HG03097 (cell line): ENCODE measurements around the gene PDZK1.
"Not testable (repeated sequence)": the region's sequence is repeated elsewhere in the genome, so short reads cannot be mapped to it uniquely, and the experiment has no call there.

Experiments used
- ATAC-seq: cut with Tn5 transposase; IDR thresholded peaks from one replicate; pipeline ENCODE4 v1.9.1; 2021; ENCODE audit not compliant: unreplicated experiment, low FRiP score

PDZK1 gene

DNA sequence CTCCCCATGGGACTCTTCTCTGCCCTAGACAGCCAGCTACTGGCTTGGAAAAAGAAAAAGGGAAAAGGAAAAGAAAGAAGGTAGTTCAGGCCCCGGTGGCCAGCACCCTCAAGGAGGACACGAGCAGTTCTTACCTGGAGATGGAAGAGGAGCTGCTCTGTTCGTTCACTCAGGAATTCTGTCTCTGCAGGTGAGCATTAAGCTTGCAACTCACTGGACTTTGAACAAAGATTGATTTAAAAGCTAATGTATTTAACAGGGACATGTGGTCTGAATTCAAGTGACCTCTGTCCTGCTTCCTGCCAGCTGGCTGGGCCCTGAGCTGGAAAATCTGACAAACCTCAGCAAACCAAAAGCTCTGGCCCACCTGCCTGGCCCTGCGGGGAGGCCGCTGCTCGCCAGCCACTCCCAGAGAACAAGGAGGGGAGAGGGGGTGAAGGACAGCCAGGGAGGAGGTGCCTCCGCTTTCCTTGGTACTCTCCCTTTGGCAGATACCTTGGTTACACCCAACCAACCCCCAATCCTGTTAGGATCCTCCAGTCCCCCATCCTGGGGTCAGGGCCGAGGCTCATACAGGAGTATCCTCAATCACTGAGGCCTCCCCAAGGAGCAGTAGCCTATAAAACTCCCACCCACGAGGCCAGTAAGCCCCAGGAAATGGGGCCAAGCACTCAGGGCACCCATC lies at the start of gene PDZK1:
Gene PDZK1 (minus strand): TSS at position 186 of the 685 bp plus-strand sequence. CDS start 19,347 bp downstream, outside the sequence.
- ATAC-seq: no peak

DNA sequence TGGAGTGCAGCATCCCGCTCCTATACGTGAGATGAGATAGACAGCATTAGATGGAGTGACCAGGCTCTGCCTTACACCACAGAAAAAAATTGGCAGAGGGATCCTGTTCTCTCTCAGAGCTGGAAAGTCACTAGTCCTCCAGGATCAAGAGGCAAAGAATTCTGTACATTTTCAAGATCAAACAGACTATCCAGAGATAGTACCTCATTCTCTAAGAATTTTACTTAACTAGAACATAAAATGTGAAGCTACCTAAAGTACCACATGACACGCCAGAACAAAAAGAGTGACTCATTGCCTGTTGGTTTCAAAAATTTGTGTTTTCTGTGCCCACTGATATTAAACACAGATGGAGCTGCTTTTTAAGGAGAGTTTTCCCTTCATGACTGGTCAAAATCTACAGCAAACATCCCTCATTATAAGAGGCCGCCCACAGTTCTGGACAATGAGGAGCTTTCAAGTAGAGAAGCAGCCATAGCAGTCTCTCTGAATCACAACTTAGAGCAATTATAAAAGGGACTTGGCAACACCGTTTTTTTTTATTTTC lies 44.4 kb upstream of the PDZK1 start:
- ATAC-seq: no peak

DNA sequence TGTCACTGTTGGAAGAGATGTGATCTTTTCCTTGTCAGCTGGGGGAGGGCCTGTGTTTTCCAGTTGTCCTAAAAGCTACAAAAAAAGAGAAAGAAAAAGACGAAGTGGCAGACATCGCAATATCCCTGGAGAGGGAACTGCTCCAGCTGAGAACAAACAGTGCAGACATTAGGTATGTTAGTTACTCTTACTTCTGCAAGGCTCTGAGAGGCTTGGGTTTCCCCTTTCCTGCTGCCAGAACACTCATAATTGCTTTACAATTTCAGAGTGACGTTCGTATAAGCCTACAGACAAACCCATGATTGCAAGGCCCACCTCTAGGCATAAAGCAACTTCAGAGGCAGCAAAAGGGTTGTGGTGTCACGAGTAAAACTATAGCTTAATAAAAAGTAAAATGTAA lies 43.3 kb upstream of the PDZK1 start:
- ATAC-seq: no peak

DNA sequence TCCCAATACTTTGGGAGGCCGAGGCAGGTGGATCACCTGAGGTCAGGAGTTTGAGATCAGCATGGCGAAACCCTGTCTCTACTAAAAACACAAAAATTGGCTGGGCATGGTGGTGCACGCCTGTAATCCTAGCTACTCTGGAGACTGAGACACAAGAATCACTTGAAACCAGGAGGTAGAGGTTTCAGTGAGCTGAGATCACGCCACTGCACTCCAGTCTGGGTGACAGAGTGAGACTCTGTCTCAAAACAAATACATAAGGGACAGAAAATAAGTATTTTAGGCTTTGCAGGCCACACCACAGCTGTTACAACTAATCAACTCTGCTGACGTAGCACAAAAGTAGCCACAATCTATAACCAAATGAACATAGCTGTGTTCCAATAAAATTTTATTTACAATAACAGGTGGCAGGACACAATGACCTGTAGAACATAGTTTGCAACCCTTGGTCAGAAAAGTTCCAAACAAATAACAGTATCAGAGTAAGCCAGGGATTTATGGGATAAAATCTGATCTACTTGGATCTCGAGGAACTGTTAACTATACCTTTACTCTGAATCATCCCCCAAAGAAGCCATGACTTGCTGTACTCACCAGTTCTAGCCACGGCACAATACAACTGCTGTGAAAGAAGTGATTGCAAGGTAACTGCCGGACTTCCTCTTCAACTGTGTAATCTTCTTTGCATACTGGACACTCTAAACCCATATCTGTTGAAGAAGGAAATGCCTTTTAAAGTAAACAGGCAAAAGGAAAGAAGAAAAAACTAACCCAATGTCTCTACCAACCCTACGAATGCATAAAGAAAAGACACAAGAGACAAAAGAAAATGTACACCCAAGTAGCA lies 40.5 kb upstream of the PDZK1 start:
- no peak for ATAC-seq

DNA sequence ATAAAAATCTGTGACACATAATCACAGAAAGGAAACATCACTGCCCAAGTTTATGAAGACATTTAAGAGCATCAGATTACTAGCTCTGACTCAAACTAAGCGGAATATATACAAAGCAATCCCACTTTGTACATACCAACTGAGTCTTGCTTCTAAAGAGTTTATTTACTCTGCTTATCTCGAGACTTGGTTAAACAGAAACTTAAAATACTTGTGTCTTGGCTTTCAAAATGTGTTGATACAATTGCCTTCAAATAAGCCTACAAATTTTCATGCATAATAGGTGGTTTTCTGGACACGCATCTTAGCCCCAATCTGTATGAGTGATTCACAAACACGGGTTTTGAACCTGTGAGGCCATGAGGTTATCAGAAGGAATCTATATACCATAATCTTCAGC lies 33.1 kb upstream of the PDZK1 start:
- ATAC-seq: no peak

DNA sequence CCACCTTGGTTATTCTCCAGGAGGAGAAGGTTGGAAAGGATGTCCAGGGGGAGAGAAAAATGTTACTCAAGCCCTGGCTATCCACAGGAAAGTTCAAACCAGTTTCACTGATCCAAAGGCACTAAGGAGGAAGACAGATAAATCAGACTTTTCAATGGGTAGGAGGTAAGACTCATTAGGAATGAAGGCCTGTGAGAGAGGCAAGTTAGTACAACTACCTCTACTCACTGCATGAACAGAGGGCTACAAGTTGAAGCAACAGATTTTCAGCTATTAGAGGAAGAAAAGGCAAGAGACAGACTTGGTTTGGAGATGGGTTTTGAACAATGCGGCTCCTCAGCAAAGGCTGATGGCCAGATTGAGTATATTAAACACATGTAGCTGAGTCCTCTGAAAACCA lies 29.0 kb upstream of the PDZK1 start:
- no peak for ATAC-seq

DNA sequence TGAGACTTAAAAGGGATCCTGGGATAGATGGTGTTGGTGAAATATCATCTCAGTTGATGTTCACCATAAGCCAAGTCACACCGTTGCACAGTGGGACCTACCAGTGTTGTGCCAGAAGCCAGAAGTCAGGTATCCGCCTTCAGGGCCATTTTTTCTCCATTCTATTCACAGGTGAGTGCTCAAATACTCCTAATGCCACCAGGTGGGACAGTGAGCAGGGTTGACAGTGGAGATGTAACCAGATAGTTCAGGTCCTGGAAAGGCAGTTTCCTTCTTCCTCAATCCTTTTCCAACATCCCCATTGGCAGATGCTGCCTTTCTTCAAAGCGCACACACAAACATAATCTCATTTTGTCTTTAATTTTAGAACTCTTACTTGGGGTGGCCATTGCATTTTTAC lies 23.7 kb upstream of the PDZK1 start:
- ATAC-seq: no peak

DNA sequence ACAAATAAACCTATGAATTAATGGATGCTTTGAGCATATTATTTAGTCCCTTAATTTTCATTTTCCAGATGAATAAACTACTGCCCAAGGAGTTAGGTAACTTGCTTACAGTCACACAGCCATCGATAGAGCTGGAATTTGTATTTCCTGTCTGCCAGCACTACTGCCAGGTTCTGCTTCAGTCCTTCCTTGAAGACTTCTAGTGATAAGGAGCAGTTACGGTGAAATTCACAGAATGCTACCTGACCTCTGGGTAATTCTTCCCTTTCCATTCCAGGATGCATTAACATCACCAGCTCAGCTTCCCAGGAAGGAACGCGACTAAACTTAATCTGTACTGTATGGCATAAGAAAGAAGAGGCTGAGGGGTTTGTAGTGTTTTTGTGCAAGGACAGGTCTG lies 23.3 kb upstream of the PDZK1 start:
- ATAC-seq: no peak

DNA sequence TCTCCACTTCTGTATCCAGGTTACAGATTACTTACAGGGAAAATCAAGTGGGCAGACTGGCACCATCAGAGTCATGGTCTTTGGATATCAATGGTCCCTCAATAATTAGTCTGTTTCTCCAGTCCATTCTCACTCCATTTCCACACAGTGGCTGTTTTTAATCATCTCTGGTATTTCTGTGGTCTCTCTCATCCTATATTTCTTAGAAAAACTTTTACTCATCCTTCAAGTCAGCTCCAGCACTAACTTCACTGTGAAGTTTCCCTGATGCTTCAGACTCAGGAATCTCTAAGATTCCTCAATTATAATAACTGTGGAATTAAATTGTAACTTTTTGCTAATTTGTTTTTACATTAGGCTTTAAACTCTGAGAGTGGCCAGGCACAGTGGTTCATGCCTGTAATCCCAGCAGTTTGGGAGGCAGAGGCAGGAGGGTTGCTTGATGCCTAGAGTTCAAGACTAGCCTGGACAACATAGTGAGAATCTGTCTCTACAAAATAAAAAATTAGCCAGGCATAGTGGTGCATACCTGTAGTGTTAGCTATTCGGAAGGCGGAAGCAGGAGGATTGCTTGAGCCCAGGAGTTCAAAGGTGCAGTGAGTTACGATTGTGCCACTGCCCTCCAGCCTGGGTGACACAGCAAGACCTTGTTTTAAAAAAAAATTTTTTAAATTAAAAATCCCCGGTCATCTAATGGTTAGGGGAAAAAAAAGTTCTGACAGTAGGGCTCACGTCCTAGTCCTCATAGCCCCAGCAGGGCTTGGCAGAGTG lies 22.7 kb upstream of the PDZK1 start:
- ATAC-seq: no peak

DNA sequence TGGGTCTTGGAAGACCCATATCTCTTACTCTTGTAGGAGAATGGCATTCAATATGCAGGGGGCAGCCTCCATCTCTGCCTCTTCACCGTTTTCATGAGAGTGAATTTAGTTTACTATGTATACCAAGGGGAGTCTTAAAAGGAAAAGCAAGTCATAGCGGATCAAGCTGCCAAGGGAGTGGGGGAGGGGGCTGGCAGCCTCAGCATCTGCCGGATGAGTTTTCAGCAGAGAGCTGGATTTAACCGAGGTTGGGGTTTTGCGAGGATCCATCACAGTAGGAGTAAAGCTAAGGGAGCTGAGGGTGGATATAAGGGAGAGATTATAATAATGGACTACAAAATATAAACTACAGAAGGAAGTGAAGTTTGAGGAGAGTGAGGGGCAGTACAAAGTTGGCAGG lies 22.0 kb upstream of the PDZK1 start:
- ATAC-seq: no peak

DNA sequence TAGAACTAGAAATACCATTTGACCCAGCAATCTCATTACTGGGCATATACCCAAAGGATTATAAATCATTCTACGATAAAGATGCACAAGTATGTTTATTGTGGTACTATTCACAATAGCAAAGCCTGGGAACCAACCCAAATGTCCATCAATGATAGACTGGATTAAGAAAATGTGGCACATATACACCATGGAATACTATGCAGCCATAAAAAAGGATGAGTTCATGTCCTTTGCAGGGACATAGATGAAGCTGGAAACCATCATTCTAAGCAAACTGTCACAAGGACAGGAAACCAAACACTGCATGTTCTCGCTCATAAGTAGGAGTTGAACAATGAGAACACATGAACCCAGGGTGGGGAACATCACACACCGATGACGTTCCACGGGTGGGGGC lies 19.0 kb upstream of the PDZK1 start:
- not testable (repeated sequence) for ATAC-seq

DNA sequence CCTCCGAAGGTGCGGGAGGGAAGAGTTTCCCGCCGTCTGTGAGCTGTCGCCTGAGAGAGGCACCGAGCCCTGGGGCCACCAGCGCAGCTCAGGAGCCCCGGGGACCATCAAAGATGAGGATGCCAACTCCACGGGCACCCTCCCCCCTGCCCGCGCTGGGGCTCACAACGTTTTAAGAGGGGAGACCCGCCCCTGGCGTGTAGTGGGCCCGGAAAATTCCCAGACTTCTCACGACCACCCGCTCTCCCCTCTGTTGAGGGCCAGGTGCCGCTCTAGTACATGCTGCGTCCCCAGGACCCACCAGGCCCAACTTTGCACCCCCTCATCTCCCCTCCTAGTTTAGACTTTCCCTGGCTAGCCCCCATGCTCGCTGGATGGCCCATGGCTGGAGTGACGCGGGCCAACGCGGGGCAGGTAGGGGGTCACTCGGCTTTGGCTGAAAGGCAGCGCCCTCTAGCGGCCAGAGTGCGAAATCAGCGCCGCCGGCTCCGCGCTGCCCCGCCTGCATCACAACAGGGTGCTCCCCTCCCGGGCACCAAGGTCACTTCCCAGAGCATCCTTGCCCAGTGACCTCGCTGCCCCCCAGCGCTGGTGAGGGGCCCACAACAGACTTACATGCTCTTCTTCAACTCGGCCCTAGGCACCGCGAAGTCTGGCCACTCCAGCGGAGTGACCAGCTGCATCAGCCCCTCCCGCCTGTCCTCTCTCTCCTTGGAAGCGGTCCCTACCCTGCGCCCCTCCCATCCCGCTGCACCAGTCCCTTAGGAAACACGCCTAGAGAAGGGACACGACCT lies 13.9 kb upstream of the PDZK1 start:
- ATAC-seq: no peak

DNA sequence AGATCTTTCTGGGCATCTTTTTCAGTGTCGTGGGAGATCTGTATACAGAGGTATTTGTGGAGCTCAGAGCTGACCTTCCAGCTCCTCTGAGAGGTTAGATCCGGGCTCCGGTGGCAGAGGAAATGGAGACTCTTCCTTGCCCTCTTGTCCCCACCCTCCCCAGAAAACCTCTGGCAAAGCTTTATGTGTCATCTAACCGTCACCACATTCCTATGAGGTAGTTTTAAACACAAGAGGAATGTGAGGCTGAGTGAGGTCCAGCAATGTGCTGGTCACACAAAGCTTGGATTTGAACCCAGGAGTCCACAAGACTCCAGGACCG lies 13.3 kb upstream of the PDZK1 start:
- ATAC-seq: no peak

DNA sequence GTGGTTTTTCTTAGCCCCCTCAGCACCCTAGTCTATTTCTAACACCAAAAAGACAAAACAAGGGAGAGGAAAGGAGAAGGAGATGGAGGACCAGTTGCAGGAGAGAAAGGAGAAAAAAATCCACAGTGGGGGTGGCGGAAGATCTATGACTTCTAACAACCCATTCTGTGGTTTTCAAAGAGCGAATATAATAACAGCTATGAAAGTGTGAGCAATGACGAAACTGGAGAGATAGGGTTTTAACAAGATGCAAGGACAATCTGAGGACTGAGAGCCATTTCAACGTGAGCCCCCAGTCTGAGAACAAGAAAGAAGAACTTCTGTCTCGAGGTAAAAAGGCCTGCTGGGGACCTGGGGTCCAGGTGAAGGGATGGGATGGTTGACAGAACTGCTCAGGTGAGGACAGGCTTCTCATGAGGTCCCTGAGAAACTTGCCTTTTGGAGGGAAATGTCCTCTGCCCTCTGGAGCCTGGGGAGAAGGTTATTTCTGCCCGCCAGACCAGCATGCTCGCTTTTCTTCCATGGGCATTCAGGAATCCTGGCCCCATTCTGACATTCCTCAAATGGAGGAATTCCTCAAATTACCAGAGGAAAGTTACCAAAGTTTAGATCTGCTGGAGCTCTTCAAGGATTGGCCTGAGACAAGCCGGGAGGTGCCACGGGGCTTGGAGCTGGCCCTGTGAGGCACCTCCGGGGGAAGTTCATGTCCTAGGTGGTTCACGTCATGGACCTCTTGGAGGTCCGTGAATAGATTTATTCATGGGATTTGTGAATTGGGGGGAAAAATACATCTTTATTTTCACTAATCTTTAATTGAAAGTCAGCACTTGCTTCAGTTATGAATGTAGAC lies 12.3 kb upstream of the PDZK1 start, which contains the start of gene CD160:
Gene CD160 (plus strand): TSS at position 270 of the 850 bp plus-strand sequence. CDS start 8,829 bp downstream, outside the sequence.
- no peak for ATAC-seq

DNA sequence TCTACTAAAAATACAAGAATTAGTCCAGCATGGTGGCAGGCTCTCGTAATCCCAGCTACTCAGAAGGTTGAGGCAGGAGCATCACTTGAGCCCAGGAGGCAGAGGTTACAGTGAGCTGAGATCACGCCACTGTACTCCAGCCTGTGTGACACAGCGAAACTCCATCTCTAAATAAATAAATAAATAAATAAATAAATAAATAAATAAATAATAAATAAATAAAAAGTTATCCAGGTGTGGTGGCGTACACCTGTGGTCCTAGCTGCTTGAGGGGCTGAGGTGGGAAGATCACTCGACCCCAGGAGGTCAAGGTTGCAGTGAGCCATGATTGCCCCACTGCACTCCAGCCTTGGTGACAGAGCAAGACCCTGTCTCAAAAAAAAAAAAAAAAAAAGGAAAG lies 11.3 kb upstream of the PDZK1 start:
- not testable (repeated sequence) for ATAC-seq

DNA sequence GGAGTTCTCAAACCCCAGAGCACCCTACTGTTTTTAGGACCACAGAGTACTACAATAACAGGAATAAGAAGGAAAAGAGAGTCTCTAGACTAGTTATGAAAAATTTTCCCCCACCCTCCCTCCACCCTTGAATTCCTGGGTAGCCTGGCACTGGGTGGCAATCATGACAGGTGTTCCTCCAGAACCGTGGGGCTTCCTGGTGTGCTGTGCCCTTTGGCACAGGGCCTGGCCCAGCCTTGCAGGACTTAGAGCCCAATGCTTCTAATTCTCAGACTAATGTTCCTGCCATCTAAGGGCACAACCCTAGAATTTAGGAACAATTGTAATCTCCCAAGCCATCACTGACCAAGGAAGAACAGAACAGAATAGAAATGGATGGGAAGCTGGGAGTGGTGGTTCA lies 10.7 kb upstream of the PDZK1 start:
- ATAC-seq: no peak

DNA sequence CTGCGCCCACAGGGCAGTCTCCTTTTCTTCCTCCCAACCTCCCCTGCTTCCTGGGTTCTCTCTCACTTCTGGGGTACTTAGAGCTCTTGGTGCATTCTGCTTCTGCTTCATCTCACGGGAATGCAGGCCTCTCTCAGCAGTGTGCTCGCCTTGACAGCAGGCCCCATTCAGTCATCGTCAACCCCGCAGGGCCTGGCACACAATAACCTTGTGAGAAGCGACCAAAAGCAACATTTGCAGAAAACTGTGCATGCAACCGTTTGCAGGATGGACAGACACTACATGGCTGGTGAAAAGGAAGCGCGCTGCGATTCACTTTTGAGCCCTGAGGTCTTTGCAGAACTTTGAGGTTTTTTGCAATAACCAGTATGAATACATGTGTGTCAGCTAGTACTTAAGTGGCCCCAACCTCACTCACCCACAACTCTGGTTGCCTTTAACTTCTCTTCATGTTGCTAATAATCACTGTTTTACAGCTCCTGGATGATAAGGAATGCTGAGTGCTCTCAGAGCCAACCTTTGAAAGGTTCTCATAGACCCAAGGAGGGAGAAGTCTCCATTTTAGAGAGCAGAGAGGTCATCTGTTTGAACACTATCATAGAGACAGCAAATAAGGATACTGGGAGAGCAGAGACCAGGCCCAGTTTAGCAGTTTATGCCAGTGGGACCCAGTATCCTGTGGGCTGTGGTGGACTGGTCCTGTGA lies 9.6 kb upstream of the PDZK1 start:
- no peak for ATAC-seq

DNA sequence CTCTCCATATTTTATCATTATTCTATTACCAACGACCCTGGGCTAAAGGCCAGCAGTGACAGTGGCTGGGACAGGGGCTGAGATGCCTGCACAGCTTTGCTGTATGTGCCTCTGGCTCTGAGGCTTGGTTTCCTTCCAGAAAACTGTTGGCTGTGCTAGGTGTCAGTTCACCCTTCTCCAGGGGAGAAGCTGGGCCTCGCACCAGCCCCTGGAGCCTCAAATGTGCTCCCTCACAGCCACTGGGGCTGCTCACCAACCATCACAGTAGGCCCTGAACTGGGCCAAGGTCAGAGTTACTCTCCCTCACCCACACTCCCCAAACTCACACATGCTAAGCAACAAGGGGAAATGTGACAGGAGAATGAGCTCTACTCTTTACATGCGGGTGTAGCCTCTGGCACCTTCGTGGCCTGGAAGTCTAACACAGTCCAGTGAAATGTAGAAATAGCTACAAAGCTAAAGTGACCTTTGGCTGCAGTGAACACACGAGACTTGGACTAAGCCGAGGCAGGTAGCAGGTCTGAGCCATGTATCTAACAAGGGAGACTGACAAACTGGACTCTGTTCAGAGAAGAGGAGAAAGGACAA lies 7.5 kb upstream of the PDZK1 start:
- ATAC-seq: no peak
